ENCODE results near the gene STAT5A. TPM values are rescaled to one million over a fixed set of nuclear protein-coding genes. Genes with fewer than 3 reads are reported as not detected.
"Not testable (repeated sequence)": the region's sequence is repeated elsewhere in the genome, so short reads cannot be mapped to it uniquely, and the experiment has no call there.

STAT5A gene
- total RNA-seq, 2 donors from 2014 or later, result 19.8 to 28.1 TPM

GRCh38 chr17:42313773-42314566 lies 25.7 kb downstream of the STAT5A start:
- DNase-seq, result no peak
- ATAC-seq, result no peak
- intact Hi-C loops (cut with DNase I, micrococcal nuclease), result loop anchor here (10.0 kb wide), 2 partner anchors 91 to 211 kb away; no protein-coding TSS in a partner anchor

GRCh38 chr17:42315402-42316156 lies 27.3 kb downstream of the STAT5A start:
- ATAC-seq, result no peak
- intact Hi-C loops (cut with DNase I, micrococcal nuclease), result loop anchor here (10.0 kb wide), 2 partner anchors 89 to 209 kb away; no protein-coding TSS in a partner anchor
- peak in 1 of 2 donors; percentile 27 for DNase-seq

GRCh38 chr17:42316755-42317154 lies 28.5 kb downstream of the STAT5A start:
- no peak for DNase-seq
- intact Hi-C loops (cut with DNase I, micrococcal nuclease), result loop anchor here (10.0 kb wide), 2 partner anchors 88 to 208 kb away; no protein-coding TSS in a partner anchor
- ATAC-seq, result no peak

- DNase-seq, result no peak
- ATAC-seq, result no peak
- intact Hi-C loops (cut with DNase I, micrococcal nuclease), result loop anchor here (10.0 kb wide), 2 partner anchors 87 to 207 kb away; no protein-coding TSS in a partner anchor
Measured at GRCh38 chr17:42317266-42317845, 29.1 kb downstream of the STAT5A start.

GRCh38 chr17:42317967-42318366 lies 29.7 kb downstream of the STAT5A start:
- intact Hi-C loops (cut with DNase I, micrococcal nuclease), result loop anchor here (10.0 kb wide), 2 partner anchors 87 to 207 kb away; no protein-coding TSS in a partner anchor
- DNase-seq, ATAC-seq: not testable (repeated sequence)

- intact Hi-C loops (cut with DNase I, micrococcal nuclease), result no loop called here
- DNase-seq (no peak), ATAC-seq (no peak)
Measured at GRCh38 chr17:42321555-42321954, 33.3 kb downstream of the STAT5A start.

GRCh38 chr17:42322382-42323267 lies 34.3 kb downstream of the STAT5A start:
- ATAC-seq (peak; percentile 94), DNase-seq (peak; percentile 90 to 98)
- intact Hi-C loops (cut with DNase I, micrococcal nuclease), result loop anchor here in 1 of 2 donors (2.0 kb wide), 1 partner anchor 84 kb away; no protein-coding TSS in a partner anchor

GRCh38 chr17:42323268-42323773 lies 35.0 kb downstream of the STAT5A start:
- intact Hi-C loops (cut with DNase I, micrococcal nuclease), result loop anchor here in 1 of 2 donors (2.0 kb wide), 1 partner anchor 83 kb away; no protein-coding TSS in a partner anchor
- ATAC-seq (no peak), DNase-seq (no peak)

- intact Hi-C loops (cut with DNase I, micrococcal nuclease), result no loop called here
- ATAC-seq, result peak; percentile 38
- DNase-seq, result no peak
Measured at GRCh38 chr17:42325026-42325425, 36.7 kb downstream of the STAT5A start.

GRCh38 chr17:42329025-42329976 lies 41.0 kb downstream of the STAT5A start:
- intact Hi-C loops (cut with DNase I, micrococcal nuclease), result no loop called here

GRCh38 chr17:42333053-42333452 lies 44.8 kb downstream of the STAT5A start:
- intact Hi-C loops (cut with DNase I, micrococcal nuclease), result no loop called here
- DNase-seq (no peak), ATAC-seq (no peak)

More at GRCh38 chr17:42329025-42329976, 41.0 kb downstream of the STAT5A start:
- ATAC-seq (peak; percentile 95), DNase-seq (peak in 1 of 2 donors; percentile 45)

- intact Hi-C loops (cut with DNase I, micrococcal nuclease), result no loop called here
- DNase-seq, result no peak
- ATAC-seq, result no peak
Measured at GRCh38 chr17:42334677-42335076, 46.4 kb downstream of the STAT5A start.

- no peak for DNase-seq
- no peak for ATAC-seq
- intact Hi-C loops (cut with DNase I, micrococcal nuclease), result no loop called here
Measured at GRCh38 chr17:42337442-42337841, 49.1 kb downstream of the STAT5A start.

- ATAC-seq (no peak), DNase-seq (no peak)
- intact Hi-C loops (cut with DNase I, micrococcal nuclease), result no loop called here
Measured at GRCh38 chr17:42338427-42338985, 50.2 kb downstream of the STAT5A start.

GRCh38 chr17:42339221-42339620 lies 50.9 kb downstream of the STAT5A start:
- no peak for ATAC-seq

GRCh38 chr17:42340691-42341127 lies 52.4 kb downstream of the STAT5A start:
- DNase-seq (no peak), ATAC-seq (no peak)
- intact Hi-C loops (cut with DNase I, micrococcal nuclease), result no loop called here

More at GRCh38 chr17:42339221-42339620, 50.9 kb downstream of the STAT5A start:
- intact Hi-C loops (cut with DNase I, micrococcal nuclease), result no loop called here
- no peak for DNase-seq

Data from left colon (tissue), 2 donors.